Aortic smooth muscle cell (primary cell): ENCODE data around the gene PTBP1. TPM values are rescaled to one million over a fixed set of nuclear protein-coding genes. Genes with fewer than 3 reads are reported as not detected.

Source experiments
- total RNA-seq: library from RNA; depleted of rRNA; stranded (reverse); fragments of >200 nt; gene quantifications from 2 replicates; pipeline ENCODE4 v1.2.3, GENCODE V29; 2014

Gene PTBP1
- 71.4 and 77.9 TPM in 2 replicates for total RNA-seq

DNA sequence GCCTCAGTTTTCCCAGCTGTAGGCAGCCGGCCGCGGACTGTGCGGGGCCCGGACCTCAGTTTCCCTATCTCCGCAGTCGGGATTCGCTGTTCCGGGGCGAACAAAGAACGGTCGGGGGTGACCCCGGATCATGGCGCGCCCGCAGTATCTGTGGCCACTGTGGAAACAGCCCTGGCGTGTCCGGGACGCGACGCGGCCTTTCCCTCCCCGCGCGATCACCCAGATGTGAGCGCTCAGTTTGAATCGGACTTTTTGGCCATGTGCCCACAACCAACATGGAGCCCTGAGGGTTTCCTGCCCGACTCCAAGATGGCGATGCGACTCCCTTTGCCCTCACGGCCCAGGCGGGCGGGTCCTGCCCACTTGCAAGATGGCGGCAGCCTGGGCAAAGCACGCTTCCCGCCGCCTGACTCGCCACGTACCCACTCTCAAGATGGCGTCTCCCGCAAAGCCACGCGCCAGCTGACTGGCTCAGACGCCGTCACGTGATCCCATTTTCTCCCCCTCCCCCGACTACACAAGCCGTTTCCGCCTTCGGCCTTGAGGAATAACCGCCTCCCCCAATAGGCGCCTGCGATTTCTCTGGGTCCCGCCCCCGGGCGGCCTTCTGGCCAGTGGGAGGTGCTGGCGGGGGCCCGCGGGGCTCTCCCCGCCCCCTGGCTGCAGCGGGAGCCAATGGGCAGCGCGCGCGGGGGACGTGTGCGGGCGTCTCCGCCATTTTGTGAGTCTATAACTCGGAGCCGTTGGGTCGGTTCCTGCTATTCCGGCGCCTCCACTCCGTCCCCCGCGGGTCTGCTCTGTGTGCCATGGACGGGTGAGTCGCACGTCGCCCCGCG lies at the start of gene PTBP1:
Gene PTBP1 (plus strand): TSS at position 761 of the 836 bp plus-strand sequence. CDS start 46 bp downstream, at position 807.

GRCh38 chr19:750640-751423 lies 46.4 kb upstream of the PTBP1 start, which contains the start of gene MISP:
MISP (plus strand) TSS chr19:751112; CDS start chr19:756947, 5,835 bp downstream.

GRCh38 chr19:821825-822503 lies 24.7 kb downstream of the PTBP1 start, which contains the start of gene PLPPR3:
PLPPR3 (minus strand) TSS chr19:821955; CDS start chr19:821559, 396 bp downstream.

GRCh38 chr19:827710-828321 lies 30.6 kb downstream of the PTBP1 start, which contains the start of gene AZU1:
AZU1 (plus strand) TSS chr19:827837; CDS start chr19:827847, 10 bp downstream.

GRCh38 chr19:840519-841206 lies 43.4 kb downstream of the PTBP1 start, which contains the start of gene PRTN3:
PRTN3 (plus strand) TSS chr19:840999; CDS start chr19:841009, 10 bp downstream.

GRCh38 chr19:852136-853013 lies 55.1 kb downstream of the PTBP1 start, which contains the start of gene ELANE:
ELANE (plus strand) TSS chr19:852303; CDS start chr19:852329, 26 bp downstream.

DNA sequence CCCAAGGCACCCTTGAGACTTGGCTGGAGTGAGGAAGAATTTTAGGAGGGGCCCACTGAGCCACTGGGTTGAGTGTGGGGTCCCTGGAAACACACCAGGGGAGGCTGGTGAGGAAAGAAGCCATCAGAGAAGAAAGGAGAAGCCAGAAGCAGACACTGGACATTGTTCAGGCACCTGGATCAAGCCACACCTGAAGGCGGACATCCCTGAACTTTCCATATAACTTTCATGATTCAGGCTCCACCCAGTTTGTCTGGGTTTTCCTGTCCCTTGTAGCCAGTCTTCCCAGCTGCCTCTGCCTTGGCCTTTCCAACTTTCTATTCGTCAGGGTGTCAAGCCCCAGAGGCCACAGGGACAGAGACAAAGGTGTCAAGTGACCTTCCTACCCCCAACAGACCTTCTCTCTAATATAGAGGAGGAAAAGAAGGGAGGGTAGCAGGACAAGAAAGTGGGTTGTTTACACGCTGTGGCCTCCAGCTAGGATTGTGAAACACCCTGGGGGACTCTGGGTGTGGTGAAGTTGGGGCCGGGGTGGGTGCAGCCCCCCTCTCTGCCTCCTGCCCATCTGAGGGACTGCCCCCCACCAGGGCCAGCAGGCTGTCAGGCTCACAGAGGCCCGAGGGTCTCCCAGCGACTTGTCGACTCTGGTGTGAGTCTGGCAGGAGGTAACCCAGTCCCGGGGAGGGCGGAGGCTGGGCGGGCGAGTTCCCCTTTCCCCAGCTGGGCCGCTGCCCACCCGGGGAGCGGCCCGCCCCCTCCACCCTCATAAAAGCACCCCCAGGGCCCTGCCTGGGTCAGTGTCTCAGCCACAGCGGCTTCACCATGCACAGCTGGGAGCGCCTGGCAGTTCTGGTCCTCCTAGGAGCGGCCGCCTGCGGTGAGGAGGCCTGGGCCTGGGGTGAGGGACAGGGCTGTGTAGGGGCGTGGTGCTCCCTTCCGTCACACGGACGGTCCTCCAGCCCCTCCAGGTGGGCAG lies 61.9 kb downstream of the PTBP1 start, which contains the start of gene CFD:
Gene CFD (plus strand): TSS at position 797 of the 976 bp plus-strand sequence. CDS start 26 bp downstream, at position 823.

Other genes with a start within 250 kb of the PTBP1 start
- gene BSG, start 224.9 kb upstream of the PTBP1 start, total RNA-seq: 300 and 316 TPM in 2 replicates
- 0.26 and 0.62 TPM in 2 replicates for gene HCN2, start 207.6 kb upstream of the PTBP1 start, total RNA-seq
- 15.5 and 18.5 TPM in 2 replicates for gene POLRMT, start 163.9 kb upstream of the PTBP1 start, total RNA-seq
- 0.06 and 0.26 TPM in 2 replicates for gene FGF22, start 157.6 kb upstream of the PTBP1 start, total RNA-seq
- gene RNF126, start 134.2 kb upstream of the PTBP1 start, total RNA-seq: 10.1 and 16.8 TPM in 2 replicates
- gene FSTL3, start 121.1 kb upstream of the PTBP1 start, total RNA-seq: 16.1 and 18.4 TPM in 2 replicates
- not detected in 2 replicates for gene PRSS57, start 102.0 kb upstream of the PTBP1 start, total RNA-seq
- gene PALM, start 88.5 kb upstream of the PTBP1 start, total RNA-seq: 2.1 and 5.8 TPM in 2 replicates
- gene MISP, start 46.3 kb upstream of the PTBP1 start, total RNA-seq: under 0.01 TPM in 1 of 2 replicates, not detected in the other
- not detected in 2 replicates for gene PLPPR3, start 24.5 kb downstream of the PTBP1 start, total RNA-seq
- not detected in 2 replicates for gene AZU1, start 30.4 kb downstream of the PTBP1 start, total RNA-seq
- gene PRTN3, start 43.5 kb downstream of the PTBP1 start, total RNA-seq: not detected in 2 replicates
- gene ELANE, start 54.9 kb downstream of the PTBP1 start, total RNA-seq: 0.12 and 0.26 TPM in 2 replicates
- gene CFD, start 62.2 kb downstream of the PTBP1 start, total RNA-seq: 0.19 and 0.79 TPM in 2 replicates
- gene MED16, start 95.7 kb downstream of the PTBP1 start, total RNA-seq: 20.1 and 23.5 TPM in 2 replicates
- not detected in 2 replicates for gene RNU6-9, start 96.0 kb downstream of the PTBP1 start, total RNA-seq
- 15.2 and 17.6 TPM in 2 replicates for gene R3HDM4, start 115.8 kb downstream of the PTBP1 start, total RNA-seq
- not detected in 2 replicates for gene KISS1R, start 119.9 kb downstream of the PTBP1 start, total RNA-seq
- gene ARID3A, start 128.6 kb downstream of the PTBP1 start, total RNA-seq: 6.0 and 6.1 TPM in 2 replicates
- gene WDR18, start 186.9 kb downstream of the PTBP1 start, total RNA-seq: 36.9 and 49.3 TPM in 2 replicates
- gene GRIN3B, start 203.0 kb downstream of the PTBP1 start, total RNA-seq: 0.06 TPM in 1 of 2 replicates, not detected in the other
- 41.5 and 49.9 TPM in 2 replicates for gene TMEM259, start 223.7 kb downstream of the PTBP1 start, total RNA-seq
- not detected in 2 replicates for gene RNU6-2, start 224.1 kb downstream of the PTBP1 start, total RNA-seq
- gene CNN2, start 229.2 kb downstream of the PTBP1 start, total RNA-seq: 64.7 and 87.6 TPM in 2 replicates
- 3.7 and 4.2 TPM in 2 replicates for gene ABCA7, start 242.7 kb downstream of the PTBP1 start, total RNA-seq